ENCODE data around the gene ANKFN1.

The ANKFN1 gene

DNA sequence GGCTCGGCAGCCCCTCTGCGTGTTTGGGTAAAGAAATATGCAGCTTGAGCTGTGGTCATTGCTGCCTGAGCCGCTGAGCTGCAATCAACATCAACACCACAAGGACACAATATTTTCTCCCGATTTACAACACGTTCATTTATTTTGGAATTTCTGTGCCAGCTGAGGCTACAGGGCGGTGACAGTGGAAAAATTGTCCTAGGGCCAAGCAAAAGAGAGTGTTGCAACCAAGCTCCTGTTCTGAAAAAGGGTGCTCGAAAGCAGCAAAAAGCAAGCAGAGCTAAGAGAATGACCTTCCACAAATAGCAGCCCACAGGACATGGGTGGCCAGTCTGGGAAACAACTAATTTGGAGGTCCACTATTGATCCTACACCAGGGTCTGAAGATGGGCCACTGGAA, 404.8 kb downstream of the ANKFN1 start:
- no peak for TF ChIP-seq CTCF (IDR thresholded peaks at IDR 0.05; ENCODE audit: low read length, missing control alignments)
- H3K4me3 ChIP-seq (replicated peaks; ENCODE audit: low read depth, low read length) = no peak overlapping the region
- DNase-seq (ENCODE audit: low read depth) = no peak

Measured in fibroblast of pulmonary artery (primary cell).